Cardiac muscle cell (in vitro differentiated cells and primary cell): ENCODE measurements around the gene PNMA5. TPM values are rescaled to one million over a fixed set of nuclear protein-coding genes. Genes with fewer than 3 reads are reported as not detected.
A peak's percentile ranks its signal among the peaks of the same experiment; 100 is the strongest.
"Not testable (repeated sequence)": the region's sequence is repeated elsewhere in the genome, so short reads cannot be mapped to it uniquely, and the experiment has no call there.

Source experiments
- DNase-seq, 2 donors: peaks; one replicate each; pipeline versions ENCODE4 v3.0.0 to v3.0.0-alpha.2; 2010 to 2017; ENCODE audit warnings: low read depth in 1 of 2, low spot score in 1 of 2
- H3K27ac ChIP-seq: fragments of 200-600 bp; sonication (generic); 2 replicates; pipeline ENCODE4 v1.5.1; 2016
- H3K27me3 ChIP-seq: fragments of 200-600 bp; sonication (generic); 2 replicates; pipeline ENCODE4 v1.6.0; 2016; ENCODE audit warnings: control low read depth
- H3K36me3 ChIP-seq: fragments of 200-600 bp; sonication (generic); 2 replicates; pipeline ENCODE4 v1.5.1; 2016; ENCODE audit warnings: control low read depth
- H3K4me1 ChIP-seq: fragments of 200-600 bp; sonication (generic); 2 replicates; pipeline ENCODE4 v1.8.1; 2017; ENCODE audit warnings: low read depth, mild to moderate bottlenecking, mixed run types
- H3K4me3 ChIP-seq: fragments of 200-600 bp; sonication (generic); 2 replicates; pipeline ENCODE4 v1.5.1; 2016; ENCODE audit warnings: mild to moderate bottlenecking
- H3K9me3 ChIP-seq: fragments of 200-600 bp; sonication (generic); 2 replicates; pipeline ENCODE4 v1.5.1; 2017; ENCODE audit warnings: low read depth, mild to moderate bottlenecking, control low read depth
- polyA plus RNA-seq: library from polyadenylated mRNA; unstranded; fragments of >200 nt; fragmentation: Nextera tagmentation; extraction: Ambion mirVana; gene quantifications from 2 replicates; pipeline ENCODE4 v1.2.1, GENCODE V29; 2016
- total RNA-seq: library from RNA; depleted of rRNA; stranded (reverse); fragments of >200 nt; gene quantifications from 2 replicates; pipeline ENCODE4 v1.2.3, GENCODE V29; 2016
- TF ChIP-seq, protein P1 (sequence below): IDR thresholded peaks from 2 replicates; pipeline ENCODE4 v1.5.1; 2012; ENCODE audit warnings: low read depth, mild to moderate bottlenecking, low read length

PNMA5 gene
- total RNA-seq (not detected in 2 replicates), polyA plus RNA-seq (not detected in 2 replicates)

- TF ChIP-seq, protein P1, sequence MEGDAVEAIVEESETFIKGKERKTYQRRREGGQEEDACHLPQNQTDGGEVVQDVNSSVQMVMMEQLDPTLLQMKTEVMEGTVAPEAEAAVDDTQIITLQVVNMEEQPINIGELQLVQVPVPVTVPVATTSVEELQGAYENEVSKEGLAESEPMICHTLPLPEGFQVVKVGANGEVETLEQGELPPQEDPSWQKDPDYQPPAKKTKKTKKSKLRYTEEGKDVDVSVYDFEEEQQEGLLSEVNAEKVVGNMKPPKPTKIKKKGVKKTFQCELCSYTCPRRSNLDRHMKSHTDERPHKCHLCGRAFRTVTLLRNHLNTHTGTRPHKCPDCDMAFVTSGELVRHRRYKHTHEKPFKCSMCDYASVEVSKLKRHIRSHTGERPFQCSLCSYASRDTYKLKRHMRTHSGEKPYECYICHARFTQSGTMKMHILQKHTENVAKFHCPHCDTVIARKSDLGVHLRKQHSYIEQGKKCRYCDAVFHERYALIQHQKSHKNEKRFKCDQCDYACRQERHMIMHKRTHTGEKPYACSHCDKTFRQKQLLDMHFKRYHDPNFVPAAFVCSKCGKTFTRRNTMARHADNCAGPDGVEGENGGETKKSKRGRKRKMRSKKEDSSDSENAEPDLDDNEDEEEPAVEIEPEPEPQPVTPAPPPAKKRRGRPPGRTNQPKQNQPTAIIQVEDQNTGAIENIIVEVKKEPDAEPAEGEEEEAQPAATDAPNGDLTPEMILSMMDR, result no peak
- Histone ChIP-seq H3K4me1 (no peaks in the 10 kb centered on the region), H3K27me3 (no peaks in the 10 kb centered on the region), H3K4me3 (no peak within 1 kb of the TSS), H3K36me3 (no peaks in the 10 kb centered on the region), H3K27ac (no peak within 1 kb of the TSS), H3K9me3 (no peaks in the 10 kb centered on the region)
- DNase-seq, result no peak
Observed at GRCh38 chrX:152993933-152994332, at the start of gene PNMA5. Gene PNMA5, minus strand, starts transcription at chrX:152994116. Its CDS starts 2,518 bp downstream, at chrX:152991598.

- Histone ChIP-seq H3K4me3 (peak overlapping the region; percentile 19), H3K4me1 (no peaks in the 10 kb centered on the region), H3K27me3 (no peaks in the 10 kb centered on the region), H3K36me3 (no peaks in the 10 kb centered on the region), H3K27ac (no peak overlapping the region), H3K9me3 (no peaks in the 10 kb centered on the region)
- DNase-seq, result peak; percentile 57 to 63
- TF ChIP-seq, protein P1, result peak; percentile 71
Observed at GRCh38 chrX:153032397-153033118, 38.6 kb upstream of the PNMA5 start.

- DNase-seq, result no peak
- TF ChIP-seq, protein P1, result no peak
Observed at GRCh38 chrX:153030801-153031200, 36.9 kb upstream of the PNMA5 start.

DNA sequence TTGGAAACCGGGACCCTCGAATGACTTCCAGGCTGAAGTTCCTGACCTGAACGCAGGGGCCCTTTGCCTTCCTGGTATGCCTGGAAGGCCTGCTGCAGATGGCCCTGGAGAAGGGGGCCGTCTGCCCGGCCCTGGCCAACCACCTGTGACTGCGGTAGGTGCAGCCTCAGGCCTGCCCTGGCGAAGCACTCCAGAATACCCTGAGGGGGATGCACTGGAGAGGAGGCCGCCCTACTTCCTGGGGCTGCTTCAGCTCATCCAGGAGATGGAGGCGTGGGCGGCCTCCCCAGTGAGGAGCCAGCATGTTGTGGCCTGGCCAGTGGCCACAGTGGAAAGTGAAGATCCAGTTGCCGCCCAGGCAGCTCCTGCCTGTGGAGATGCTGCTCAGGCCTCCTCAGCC, 36.0 kb upstream of the PNMA5 start:
- Histone ChIP-seq H3K27me3 (no peaks in the 10 kb centered on the region), H3K36me3 (no peaks in the 10 kb centered on the region), H3K4me3 (no peak overlapping the region), H3K9me3 (no peaks in the 10 kb centered on the region), H3K4me1 (no peaks in the 10 kb centered on the region), H3K27ac (no peak overlapping the region)
- DNase-seq, result no peak
- TF ChIP-seq, protein P1, result no peak

More at GRCh38 chrX:153030801-153031200, 36.9 kb upstream of the PNMA5 start:
- H3K36me3 ChIP-seq, result no peaks in the 10 kb centered on the region
- no peaks in the 10 kb centered on the region for H3K9me3 ChIP-seq
- H3K27ac ChIP-seq, result no peak overlapping the region
- no peaks in the 10 kb centered on the region for H3K27me3 ChIP-seq
- H3K4me1 ChIP-seq, result no peaks in the 10 kb centered on the region
- H3K4me3 ChIP-seq, result no peak overlapping the region

DNA sequence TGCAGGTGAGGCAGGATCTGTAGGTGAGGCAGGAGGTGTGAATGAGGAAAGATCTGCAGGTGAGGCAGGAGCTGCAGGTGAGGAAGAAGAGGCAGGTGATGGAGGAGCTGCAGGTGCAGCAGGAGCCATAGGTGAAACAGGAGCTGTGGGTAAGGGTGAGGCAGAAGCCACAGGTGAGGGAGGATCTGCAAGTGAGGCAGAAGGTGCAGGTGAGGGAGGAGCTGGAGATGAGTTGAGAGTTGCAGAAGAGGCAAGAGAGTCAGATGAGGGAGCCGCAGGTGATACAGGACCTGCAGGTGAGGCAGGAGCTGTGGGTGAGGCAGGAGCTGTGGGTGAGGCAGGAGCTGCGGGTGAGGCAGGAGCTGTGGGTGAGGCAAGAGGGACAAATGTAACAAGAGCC, 35.2 kb upstream of the PNMA5 start:
- no peak for DNase-seq
- no peaks in the 10 kb centered on the region for H3K36me3 ChIP-seq
- H3K4me3 ChIP-seq, result no peak overlapping the region
- no peaks in the 10 kb centered on the region for H3K9me3 ChIP-seq
- TF ChIP-seq, protein P1, result no peak
- H3K27ac ChIP-seq, result no peak overlapping the region
- no peaks in the 10 kb centered on the region for H3K27me3 ChIP-seq
- H3K4me1 ChIP-seq, result no peaks in the 10 kb centered on the region

GRCh38 chrX:153028487-153028886, 34.6 kb upstream of the PNMA5 start:
- H3K4me3 ChIP-seq, H3K4me1 ChIP-seq, H3K9me3 ChIP-seq, DNase-seq, H3K27ac ChIP-seq, H3K36me3 ChIP-seq, H3K27me3 ChIP-seq: not testable (repeated sequence)

DNA sequence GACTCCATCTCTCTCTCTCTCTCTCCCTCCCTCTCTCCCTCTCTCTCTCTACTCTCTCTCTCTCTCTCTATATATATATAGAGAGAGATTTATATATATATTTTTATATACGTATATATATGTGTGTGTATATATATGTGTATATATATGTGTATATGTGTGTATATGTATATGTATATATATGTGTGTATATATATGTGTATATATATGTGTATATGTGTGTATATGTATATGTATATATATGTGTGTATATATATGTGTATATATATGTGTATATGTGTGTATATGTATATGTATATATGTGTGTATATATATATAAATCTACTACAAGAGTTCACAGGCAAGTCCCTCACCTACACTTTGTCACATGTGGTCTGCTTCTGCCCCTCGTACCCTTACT, 32.6 kb upstream of the PNMA5 start:
- H3K27me3 ChIP-seq, DNase-seq, H3K9me3 ChIP-seq: not testable (repeated sequence)

More for the DNA sequence above, 32.6 kb upstream of the PNMA5 start:
- not testable (repeated sequence) for H3K4me3 ChIP-seq, H3K36me3 ChIP-seq, H3K27ac ChIP-seq, H3K4me1 ChIP-seq
